GM12864 (cell line): ENCODE results near the gene STOML3.
"Not testable (repeated sequence)": the region's sequence is repeated elsewhere in the genome, so short reads cannot be mapped to it uniquely, and the experiment has no call there.

ENCODE experiments used
- DNase-seq: peaks from one replicate; pipeline ENCODE4 v3.0.0-alpha.2; 2011; ENCODE audit warnings: low read depth
- H3K4me3 ChIP-seq: 2 replicates; pipeline ENCODE4 v1.5.1; 2011; ENCODE audit warnings: mild to moderate bottlenecking, low read depth, low read length, control low read depth
- CTCF ChIP-seq: IDR thresholded peaks from 2 replicates; pipeline ENCODE4 v1.5.1; 2011; ENCODE audit warnings: low read depth, mild to moderate bottlenecking, moderate library complexity, low read length, control low read depth, inconsistent platforms; ENCODE audit errors: missing control alignments

STOML3 gene

GRCh38 chr13:39023316-39023715 lies 32.7 kb upstream of the STOML3 start:
- TF ChIP-seq CTCF, result no peak
- DNase-seq, result no peak
- H3K4me3 ChIP-seq, result no peak overlapping the region

- DNase-seq, result no peak
- TF ChIP-seq CTCF, result no peak
- no peak overlapping the region for H3K4me3 ChIP-seq
Measured at GRCh38 chr13:39020853-39021462, 30.3 kb upstream of the STOML3 start.

- peak; percentile 66 for TF ChIP-seq CTCF
- H3K4me3 ChIP-seq, result no peak overlapping the region
- no peak for DNase-seq
Measured at GRCh38 chr13:39016787-39017186, 26.2 kb upstream of the STOML3 start.

GRCh38 chr13:39016087-39016486 lies 25.5 kb upstream of the STOML3 start:
- H3K4me3 ChIP-seq, result no peak overlapping the region
- TF ChIP-seq CTCF, result no peak
- DNase-seq, result no peak

- TF ChIP-seq CTCF, result no peak
- H3K4me3 ChIP-seq, result no peak overlapping the region
- no peak for DNase-seq
Measured at GRCh38 chr13:39013462-39013861, 22.8 kb upstream of the STOML3 start.

- no peak overlapping the region for H3K4me3 ChIP-seq
- DNase-seq, result no peak
- no peak for TF ChIP-seq CTCF
Measured at GRCh38 chr13:39012608-39013007, 22.0 kb upstream of the STOML3 start.

GRCh38 chr13:39006371-39007111 lies 15.9 kb upstream of the STOML3 start:
- not testable (repeated sequence) for DNase-seq, H3K4me3 ChIP-seq
